MM.1S (cell line): ENCODE results near the gene FAM50A.

Source experiments
- DNase-seq: peaks from one replicate; pipeline ENCODE4 v3.0.0-alpha.2; 2015
- H2AFZ ChIP-seq: fragments of 300-600 bp; sonication (generic); 2 replicates; pipeline ENCODE4 v1.6.0; 2016; ENCODE audit warnings: antibody characterized with exemption, low read length
- H3F3A ChIP-seq: fragments of 300-600 bp; sonication (generic); 2 replicates; pipeline ENCODE4 v1.6.1; 2016; ENCODE audit warnings: mild to moderate bottlenecking, antibody characterized with exemption, low read length, moderate library complexity, mixed read lengths; ENCODE audit not compliant: insufficient read depth
- H3K27ac ChIP-seq: fragments of 300-600 bp; sonication (generic); 2 replicates; pipeline ENCODE4 v1.5.1; 2016; ENCODE audit warnings: mild to moderate bottlenecking, low read length
- H3K27me3 ChIP-seq: fragments of 300-600 bp; sonication (generic); replicated peaks from 2 replicates; pipeline ENCODE4 v1.6.0; 2016; ENCODE audit warnings: low read length; ENCODE audit not compliant: insufficient read depth
- H3K36me3 ChIP-seq: fragments of 300-600 bp; sonication (generic); replicated peaks from 2 replicates; pipeline ENCODE4 v1.6.1; 2016; ENCODE audit warnings: mild to moderate bottlenecking, low read length, mixed read lengths; ENCODE audit not compliant: insufficient read depth
- H3K4me1 ChIP-seq: fragments of 300-600 bp; sonication (generic); 2 replicates; pipeline ENCODE4 v1.6.1; 2016; ENCODE audit warnings: low read length, mixed read lengths
- H3K4me2 ChIP-seq: fragments of 300-600 bp; sonication (generic); 2 replicates; pipeline ENCODE4 v1.6.0; 2016; ENCODE audit warnings: low read depth, low read length
- H3K4me3 ChIP-seq: fragments of 300-600 bp; sonication (generic); 2 replicates; pipeline ENCODE4 v1.5.1; 2016; ENCODE audit warnings: low read length, mixed read lengths
- H3K79me2 ChIP-seq: fragments of 300-600 bp; sonication (generic); 2 replicates; pipeline ENCODE4 v1.6.1; 2016; ENCODE audit warnings: mixed run types, low read length, mixed read lengths
- H3K9ac ChIP-seq: fragments of 300-600 bp; sonication (generic); 2 replicates; pipeline ENCODE4 v1.6.1; 2016; ENCODE audit warnings: low read length, mixed read lengths
- H3K9me2 ChIP-seq: fragments of 300-600 bp; sonication (generic); replicated peaks from 2 replicates; pipeline ENCODE4 v1.6.1; 2016; ENCODE audit warnings: mild to moderate bottlenecking, low read length, mixed read lengths; ENCODE audit not compliant: insufficient read depth
- H3K9me3 ChIP-seq: fragments of 300-600 bp; sonication (generic); replicated peaks from 2 replicates; pipeline ENCODE4 v1.6.1; 2016; ENCODE audit warnings: mild to moderate bottlenecking, low read length, mixed read lengths; ENCODE audit not compliant: insufficient read depth
- H4K20me1 ChIP-seq: fragments of 300-600 bp; sonication (generic); 2 replicates; pipeline ENCODE4 v1.6.1; 2016; ENCODE audit warnings: mild to moderate bottlenecking, low read length, moderate library complexity, mixed read lengths; ENCODE audit not compliant: insufficient read depth
- CTCF ChIP-seq: fragments of 300-600 bp; sonication (generic); IDR thresholded peaks from 2 replicates; pipeline ENCODE4 v1.5.1; 2016; ENCODE audit warnings: antibody characterized with exemption, low read length, mixed read lengths
- EZH2 ChIP-seq: fragments of 300-600 bp; sonication (generic); optimal IDR thresholded peaks from 2 replicates; pipeline ENCODE3; 2017; ENCODE audit warnings: low read depth, mild to moderate bottlenecking, antibody characterized with exemption, low read length, mixed read lengths
- EZH2phosphoT487 ChIP-seq: fragments of 300-600 bp; sonication (generic); IDR thresholded peaks from 2 replicates; pipeline ENCODE4 v1.6.1; 2018; ENCODE audit warnings: antibody characterized with exemption, low read length

Gene FAM50A

GRCh38 chrX:154428176-154429171 is 15.5 kb upstream of the FAM50A start, which contains the start of gene ATP6AP1:
Gene ATP6AP1, plus strand, starts transcription at chrX:154428677. Its CDS starts 16 bp downstream, at chrX:154428693.
- Histone ChIP-seq H4K20me1 (no peaks in the 10 kb centered on the region), H3K36me3 (no peaks in the 10 kb centered on the region), H3K79me2 (peaks cover 24% of the 10 kb centered on the region), H3K9ac (peak within 1 kb of the TSS; percentile 66; the same call in 1 of the 2 replicates), H3K27ac (no peak within 1 kb of the TSS; the same call in 1 of the 2 replicates), H3K4me1 (no peaks in the 10 kb centered on the region), H3K9me2 (no peaks in the 10 kb centered on the region), H3F3A (no peaks in the 10 kb centered on the region), H3K27me3 (no peaks in the 10 kb centered on the region), H3K9me3 (no peaks in the 10 kb centered on the region), H3K4me2 (peak within 1 kb of the TSS; percentile 91), H2AFZ (peak within 1 kb of the TSS; percentile 67; the same call in 1 of the 2 replicates), H3K4me3 (peak within 1 kb of the TSS; percentile 73)
- DNase-seq: peak; percentile 85
- TF ChIP-seq EZH2phosphoT487 (no peak), CTCF (peak; percentile 10; the same call in 1 of the 2 replicates)

DNA sequence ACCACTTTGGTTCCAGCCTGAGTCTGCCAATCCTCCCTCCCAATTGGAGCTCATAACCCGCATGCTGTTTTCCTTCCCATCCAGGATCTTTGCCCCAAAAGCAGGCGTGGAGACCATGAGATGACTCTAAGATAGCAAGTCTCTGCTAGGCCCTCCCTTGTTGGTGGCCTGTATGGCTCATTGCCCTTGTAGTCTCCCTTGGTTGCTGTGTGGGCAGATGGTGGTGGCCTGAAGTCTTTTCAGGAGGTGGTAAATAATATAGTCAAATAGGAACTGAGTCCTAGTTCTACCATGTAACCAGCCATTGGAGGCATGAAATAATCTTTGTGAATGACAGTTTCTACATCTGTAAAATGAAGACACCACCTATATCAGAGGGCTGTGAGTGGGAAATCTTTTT is 14.2 kb upstream of the FAM50A start:
- H3K4me3 ChIP-seq: peak overlapping the region; percentile 73
- no peaks in the 10 kb centered on the region for H3K4me1 ChIP-seq
- no peak for DNase-seq
- no peaks in the 10 kb centered on the region for H4K20me1 ChIP-seq
- TF ChIP-seq EZH2: no peak
- no peak for TF ChIP-seq EZH2phosphoT487
- no peak for TF ChIP-seq CTCF
- no peaks in the 10 kb centered on the region for H3K27me3 ChIP-seq
- no peak overlapping the region for H3K27ac ChIP-seq
- H3K79me2 ChIP-seq: peaks cover 24% of the 10 kb centered on the region
- H2AFZ ChIP-seq: no peak overlapping the region
- H3K9me2 ChIP-seq: no peaks in the 10 kb centered on the region
- H3K9ac ChIP-seq: no peak overlapping the region
- no peaks in the 10 kb centered on the region for H3K36me3 ChIP-seq
- H3F3A ChIP-seq: no peaks in the 10 kb centered on the region
- peak overlapping the region; percentile 91; the same call in 1 of the 2 replicates for H3K4me2 ChIP-seq
- H3K9me3 ChIP-seq: no peaks in the 10 kb centered on the region

DNA sequence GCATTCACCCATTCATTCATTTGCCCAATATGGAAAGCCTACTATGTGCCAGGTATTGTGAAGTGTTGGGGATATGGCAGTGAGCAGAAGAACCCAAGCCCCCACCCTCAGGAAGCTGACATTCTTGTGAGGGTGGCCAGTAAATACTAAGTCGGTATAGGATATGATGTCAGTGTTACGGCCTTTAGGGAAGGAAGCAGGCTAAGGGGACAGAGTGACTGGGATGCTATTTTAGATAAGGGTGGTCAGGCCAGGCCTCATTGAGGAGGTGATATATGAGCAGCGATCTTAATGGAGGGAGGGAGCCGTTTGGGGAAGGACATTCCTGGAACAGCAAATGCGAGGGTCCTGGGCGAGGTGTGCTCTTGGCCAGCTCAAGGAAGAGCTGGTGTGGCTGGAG is 13.5 kb upstream of the FAM50A start:
- no peak overlapping the region for H3K4me2 ChIP-seq
- H3K9me2 ChIP-seq: no peaks in the 10 kb centered on the region
- no peaks in the 10 kb centered on the region for H4K20me1 ChIP-seq
- no peaks in the 10 kb centered on the region for H3K36me3 ChIP-seq
- H3K27me3 ChIP-seq: no peaks in the 10 kb centered on the region
- H3K9me3 ChIP-seq: no peaks in the 10 kb centered on the region
- TF ChIP-seq CTCF (no peak), EZH2 (no peak), EZH2phosphoT487 (no peak)
- H2AFZ ChIP-seq: no peak overlapping the region
- H3K79me2 ChIP-seq: peaks cover 24% of the 10 kb centered on the region
- no peak overlapping the region for H3K9ac ChIP-seq
- no peaks in the 10 kb centered on the region for H3K4me1 ChIP-seq
- H3K4me3 ChIP-seq: no peak overlapping the region
- no peak overlapping the region for H3K27ac ChIP-seq
- DNase-seq: no peak
- H3F3A ChIP-seq: no peaks in the 10 kb centered on the region
